Fibroblast of skin of right biceps (primary cell): ENCODE data around the gene MRPL43.

ENCODE experiments used
- DNase-seq: peaks from one replicate; pipeline ENCODE4 v3.0.0-alpha.2; 2013

Gene MRPL43

DNA sequence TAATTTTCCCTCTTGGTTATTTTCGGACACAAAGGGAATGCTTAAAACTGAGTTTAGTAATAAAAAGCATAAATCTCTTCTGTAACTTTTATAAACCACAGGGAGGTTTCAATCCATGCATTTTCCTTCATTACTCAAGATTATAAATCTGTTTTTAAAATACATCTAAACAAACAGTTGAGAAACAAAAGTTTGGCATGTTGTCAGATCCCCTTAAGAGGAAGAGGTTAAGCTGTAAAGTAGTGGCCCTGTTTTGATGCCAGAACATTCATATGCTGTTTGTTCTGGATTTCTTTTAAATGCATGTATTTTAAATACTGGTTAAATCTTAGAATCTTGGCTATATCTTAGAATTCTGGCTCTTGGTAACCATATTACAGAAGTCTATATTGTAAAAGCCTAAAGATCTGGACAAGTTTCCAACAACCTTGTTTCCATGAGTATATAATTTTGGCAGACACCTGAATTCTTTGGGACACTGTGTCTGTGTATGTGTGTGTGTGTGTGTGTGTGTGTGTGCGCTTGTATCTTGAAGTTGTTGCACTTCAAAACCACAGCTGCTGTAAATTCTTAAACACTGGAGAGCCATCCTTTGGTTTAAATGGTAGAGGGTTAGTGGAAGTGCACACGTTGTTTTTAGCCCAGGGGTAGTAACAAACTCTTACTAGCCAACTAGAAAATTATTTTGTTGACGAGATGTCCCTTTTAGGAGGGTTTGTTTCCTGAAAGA lies 24.8 kb downstream of the MRPL43 start:
- no peak for DNase-seq

DNA sequence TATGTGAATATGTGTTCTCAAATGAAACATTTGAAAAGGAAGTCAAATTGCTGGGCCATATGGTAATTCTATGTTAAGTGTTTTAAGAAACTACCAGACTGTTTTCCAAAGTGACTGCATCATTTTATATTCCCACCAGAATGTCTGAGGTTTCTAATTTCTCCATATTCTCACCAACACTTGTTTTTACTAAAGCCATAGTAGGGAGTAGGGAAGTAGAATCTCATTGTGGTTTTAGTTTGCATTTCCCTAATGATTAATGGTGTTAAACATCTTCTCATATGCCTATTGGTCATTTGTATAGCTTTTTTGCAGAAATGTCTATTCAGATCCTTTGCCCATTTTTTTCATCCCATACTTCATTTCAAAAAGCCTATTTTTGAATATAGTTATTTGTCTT lies 27.0 kb downstream of the MRPL43 start:
- no peak for DNase-seq

DNA sequence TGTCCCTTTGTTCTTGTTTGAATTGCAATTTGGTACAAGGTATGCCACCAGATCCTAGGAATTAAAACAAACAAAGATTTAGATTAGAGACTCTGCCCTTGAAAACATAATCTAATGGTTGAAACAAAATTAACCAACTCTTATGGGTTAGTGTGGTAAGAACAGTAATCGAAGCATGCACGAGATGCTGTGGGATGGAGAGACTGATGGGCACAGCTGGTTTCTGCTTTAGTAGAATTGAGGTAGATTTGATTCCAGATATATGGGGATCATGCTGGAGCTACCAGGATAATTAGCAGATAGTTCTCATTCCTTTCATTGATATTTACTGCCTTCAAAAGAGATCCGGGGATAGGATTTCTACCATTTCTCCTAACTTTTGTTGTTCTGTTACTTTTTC lies 38.4 kb downstream of the MRPL43 start:
- DNase-seq: no peak

DNA sequence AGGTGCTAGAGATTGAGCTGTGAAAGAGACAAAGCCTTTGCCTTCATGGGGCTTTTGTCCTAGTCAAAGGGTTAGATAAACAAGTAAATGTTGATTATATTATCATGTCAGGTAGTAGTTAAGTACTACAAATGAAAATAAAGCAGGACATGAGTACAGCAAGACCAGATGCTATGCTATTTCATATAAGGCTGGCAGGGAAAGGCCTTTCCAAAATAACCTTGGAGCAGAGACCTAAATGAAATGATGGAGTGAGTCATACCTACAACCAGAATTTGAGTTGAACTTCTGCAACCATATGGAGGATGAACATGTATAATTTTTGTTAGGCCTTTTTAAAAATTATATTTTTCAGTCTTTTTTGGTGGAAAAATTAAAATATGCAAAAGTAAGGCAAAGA lies 41.5 kb downstream of the MRPL43 start:
- DNase-seq: no peak

DNA sequence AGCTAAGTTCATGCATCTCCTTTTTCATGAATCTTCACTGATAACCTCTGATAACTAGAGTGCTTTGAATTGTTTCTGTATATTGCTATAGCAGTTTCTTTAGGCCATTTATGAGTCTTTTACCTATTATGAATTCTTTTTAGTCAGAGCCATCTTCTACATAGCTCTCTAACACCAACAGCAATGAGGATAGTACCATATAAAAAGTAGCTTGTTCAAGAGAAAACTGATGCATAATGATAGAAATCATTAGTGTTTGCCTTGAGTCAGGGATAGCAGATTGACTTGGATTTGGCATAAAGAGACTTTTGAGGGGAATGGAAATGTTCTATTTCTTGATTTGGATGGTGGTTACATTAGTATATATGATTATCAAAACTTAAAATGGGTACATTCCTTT lies 43.8 kb downstream of the MRPL43 start:
- no peak for DNase-seq

DNA sequence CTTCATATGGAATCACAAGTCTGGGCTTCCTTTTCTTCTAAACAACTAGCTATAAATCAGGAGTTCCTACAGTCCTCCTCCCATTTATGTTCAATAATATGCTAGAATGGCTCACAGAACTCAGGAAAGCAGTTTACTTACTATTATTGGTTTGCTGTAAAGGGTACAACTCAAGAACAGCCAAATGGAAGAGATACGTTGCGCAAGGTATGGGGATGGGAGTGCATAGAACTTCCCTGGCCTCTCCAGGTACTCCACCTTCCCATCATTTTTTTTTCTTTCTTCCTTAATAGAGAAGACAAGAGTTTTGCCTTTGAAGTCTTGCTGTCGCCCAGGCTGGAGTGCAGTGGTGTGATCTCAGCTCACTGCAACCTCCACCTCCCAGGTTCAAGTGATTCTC lies 45.1 kb downstream of the MRPL43 start:
- DNase-seq: no peak

DNA sequence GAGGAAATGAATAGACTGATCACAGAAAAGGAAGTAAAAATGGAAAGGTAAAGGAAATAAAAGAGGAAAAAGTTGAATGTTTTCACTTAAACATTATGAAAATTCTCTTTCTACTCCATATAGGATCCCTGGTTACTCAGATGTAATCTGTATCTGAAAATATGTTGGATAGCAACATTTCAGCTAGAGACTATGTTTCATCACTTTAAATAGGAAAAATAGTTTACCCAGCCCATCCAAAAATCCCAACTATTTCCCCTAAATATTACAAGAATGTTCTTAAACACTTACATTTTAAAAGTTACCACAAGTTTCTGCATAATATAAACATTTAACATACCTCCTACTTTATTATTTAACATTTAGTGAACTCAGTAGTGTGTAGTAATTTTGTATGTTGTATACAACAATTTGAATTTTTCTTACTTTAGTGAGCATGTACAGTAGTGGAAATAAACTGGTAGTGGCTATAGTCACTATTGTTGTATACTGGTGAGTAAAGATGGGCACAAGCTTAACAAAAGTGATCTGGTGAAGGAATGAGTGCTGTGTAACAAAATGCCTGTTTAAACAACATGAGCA lies 47.4 kb downstream of the MRPL43 start:
- DNase-seq: peak; percentile 64
